SK-N-SH (cell line): ENCODE measurements around the gene AZIN2.

Experiments used
- ELF1 ChIP-seq: IDR thresholded peaks from 2 replicates; pipeline ENCODE4 v1.4.0; 2012
- EP300 ChIP-seq, 2 experiments: IDR thresholded peaks; 2 replicates each; pipeline versions ENCODE4 v1.4.0 to v1.6.1; 2012; ENCODE audit warnings: borderline replicate concordance in 1 of 2, low read depth in 1 of 2, low read length in 1 of 2
- GABPA ChIP-seq: IDR thresholded peaks from 2 replicates; pipeline ENCODE4 v1.4.0; 2012; ENCODE audit warnings: low read depth, mild to moderate bottlenecking
- GATA2 ChIP-seq: sonication (generic); formaldehyde crosslinking; IDR thresholded peaks from 2 replicates; pipeline ENCODE4 v1.5.0; 2020; ENCODE audit warnings: mild to moderate bottlenecking, missing genetic modification reagents
- PBX3 ChIP-seq: IDR thresholded peaks from 2 replicates; pipeline ENCODE4; 2012
- RAD21 ChIP-seq: IDR thresholded peaks from 2 replicates; pipeline ENCODE4 v1.6.1; 2012; ENCODE audit warnings: mild to moderate bottlenecking, low read length
- RCOR1 ChIP-seq: fragments of 150-350 bp; IDR thresholded peaks from 2 replicates; pipeline ENCODE4 v1.6.1; 2017; ENCODE audit warnings: antibody characterized with exemption, low read length
- RFX5 ChIP-seq: IDR thresholded peaks from 2 replicates; pipeline ENCODE4 v1.6.1; 2012; ENCODE audit warnings: mild to moderate bottlenecking, improper control_type of control experiment, low read length
- SMC3 ChIP-seq: IDR thresholded peaks from 2 replicates; pipeline ENCODE4 v1.6.1; 2012; ENCODE audit warnings: low read depth, low read length, improper control_type of control experiment
- TCF12 ChIP-seq: IDR thresholded peaks from 2 replicates; pipeline ENCODE4 v1.4.0; 2012
- TEAD4 ChIP-seq: IDR thresholded peaks from 2 replicates; pipeline ENCODE4 v1.4.0; 2012; ENCODE audit warnings: mild to moderate bottlenecking, borderline replicate concordance; ENCODE audit not compliant: insufficient read depth
- USF2 ChIP-seq: fragments of 150-350 bp; IDR thresholded peaks from 2 replicates; pipeline ENCODE4 v1.6.1; 2017; ENCODE audit warnings: antibody characterized with exemption, low read length, low read depth, borderline replicate concordance
- TF ChIP-seq, protein P1 (sequence below): fragments of 200-600 bp; sonication (generic); IDR thresholded peaks from 2 replicates; pipeline ENCODE4 v1.6.1; 2017; ENCODE audit warnings: antibody characterized with exemption, mild to moderate bottlenecking, moderate library complexity
- TF ChIP-seq, protein P2 (sequence below): IDR thresholded peaks from 2 replicates; pipeline ENCODE4 v1.4.0; 2012; ENCODE audit warnings: low read depth

- TF ChIP-seq, protein P1, sequence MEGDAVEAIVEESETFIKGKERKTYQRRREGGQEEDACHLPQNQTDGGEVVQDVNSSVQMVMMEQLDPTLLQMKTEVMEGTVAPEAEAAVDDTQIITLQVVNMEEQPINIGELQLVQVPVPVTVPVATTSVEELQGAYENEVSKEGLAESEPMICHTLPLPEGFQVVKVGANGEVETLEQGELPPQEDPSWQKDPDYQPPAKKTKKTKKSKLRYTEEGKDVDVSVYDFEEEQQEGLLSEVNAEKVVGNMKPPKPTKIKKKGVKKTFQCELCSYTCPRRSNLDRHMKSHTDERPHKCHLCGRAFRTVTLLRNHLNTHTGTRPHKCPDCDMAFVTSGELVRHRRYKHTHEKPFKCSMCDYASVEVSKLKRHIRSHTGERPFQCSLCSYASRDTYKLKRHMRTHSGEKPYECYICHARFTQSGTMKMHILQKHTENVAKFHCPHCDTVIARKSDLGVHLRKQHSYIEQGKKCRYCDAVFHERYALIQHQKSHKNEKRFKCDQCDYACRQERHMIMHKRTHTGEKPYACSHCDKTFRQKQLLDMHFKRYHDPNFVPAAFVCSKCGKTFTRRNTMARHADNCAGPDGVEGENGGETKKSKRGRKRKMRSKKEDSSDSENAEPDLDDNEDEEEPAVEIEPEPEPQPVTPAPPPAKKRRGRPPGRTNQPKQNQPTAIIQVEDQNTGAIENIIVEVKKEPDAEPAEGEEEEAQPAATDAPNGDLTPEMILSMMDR: no peak
- TF ChIP-seq, protein P2, sequence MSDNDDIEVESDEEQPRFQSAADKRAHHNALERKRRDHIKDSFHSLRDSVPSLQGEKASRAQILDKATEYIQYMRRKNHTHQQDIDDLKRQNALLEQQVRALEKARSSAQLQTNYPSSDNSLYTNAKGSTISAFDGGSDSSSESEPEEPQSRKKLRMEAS: no peak
- TF ChIP-seq RFX5 (no peak), TCF12 (no peak), GABPA (no peak), RCOR1 (no peak), USF2 (no peak), PBX3 (no peak), ELF1 (no peak), TEAD4 (no peak), SMC3 (no peak), EP300 (IDR thresholded peaks at IDR 0.05; ENCODE audit: borderline replicate concordance in 1 of 2, low read depth in 1 of 2, low read length in 1 of 2) (no peak), RAD21 (no peak), GATA2 (CRISPR knock-in tag) (no peak)
Measured at GRCh38 chr1:33165809-33166208, 84.9 kb downstream of the AZIN2 start.
